HG03196 (cell line): ENCODE measurements around the gene CBLN4.

ENCODE experiments used
- ATAC-seq: cut with Tn5 transposase; IDR thresholded peaks from one replicate; pipeline ENCODE4 v1.9.1; 2021; ENCODE audit not compliant: unreplicated experiment

CBLN4 gene

GRCh38 chr20:55947701-55948100 lies 57.6 kb downstream of the CBLN4 start:
- no peak for ATAC-seq
